Stimulated activated CD4-positive, alpha-beta T cell treated with anti-CD3 and anti-CD28 coated beads, Interleukin-2, amount 100 ng/mL, for 48 hours (primary cell): ENCODE measurements around the gene SLC31A1.

Experiments used
- DNase-seq, 2 donors: peaks; one replicate each; pipeline ENCODE4 v3.0.0-alpha.2; 2020

The SLC31A1 gene

DNA sequence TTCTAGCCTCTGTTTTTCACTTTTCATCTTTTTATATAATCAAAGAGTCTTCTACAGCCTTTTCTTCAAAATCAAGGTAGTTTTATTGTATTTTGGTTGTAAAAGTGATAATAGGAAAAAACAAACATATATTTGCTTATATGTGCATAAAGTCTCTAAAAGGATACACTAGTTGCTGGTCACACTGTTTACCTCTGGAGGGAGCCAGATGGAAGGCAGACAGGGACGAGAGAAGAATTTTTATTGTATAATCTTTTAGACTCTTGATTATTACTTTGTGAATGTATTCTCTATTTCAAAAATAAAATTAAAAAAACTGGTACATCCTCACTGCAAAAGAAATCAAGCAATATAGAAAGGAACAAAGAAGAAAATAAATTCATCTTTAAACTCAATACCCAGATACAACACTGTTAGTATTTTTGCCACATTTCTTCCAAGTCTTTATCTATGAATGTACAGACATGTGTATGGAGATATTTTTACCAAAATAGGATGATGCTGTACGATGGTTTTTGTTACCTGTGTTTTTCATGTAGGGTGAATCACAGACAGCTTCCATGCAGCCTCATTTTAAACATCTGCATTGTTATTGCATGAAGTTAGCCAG is 88.0 kb downstream of the SLC31A1 start:
- DNase-seq = no peak

DNA sequence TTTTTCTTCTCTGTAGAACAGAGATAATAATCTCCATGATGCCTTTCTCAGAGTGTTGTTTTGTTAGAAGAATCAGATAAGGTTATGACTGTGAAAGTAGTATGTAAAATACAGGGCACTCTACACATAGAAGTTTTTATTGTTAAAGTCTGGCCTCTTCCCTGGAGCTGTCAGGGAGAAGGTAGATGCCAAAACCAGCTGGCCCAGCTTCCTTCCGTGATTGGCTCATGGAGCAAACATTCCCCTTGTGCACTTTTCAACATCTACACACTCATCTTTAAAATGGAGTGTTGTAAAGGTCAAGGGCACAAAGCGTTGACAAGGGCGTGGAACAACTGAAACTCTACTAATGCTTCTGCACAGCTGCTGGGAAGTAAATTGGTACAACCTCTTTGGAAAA is 89.2 kb downstream of the SLC31A1 start:
- no peak for DNase-seq

DNA sequence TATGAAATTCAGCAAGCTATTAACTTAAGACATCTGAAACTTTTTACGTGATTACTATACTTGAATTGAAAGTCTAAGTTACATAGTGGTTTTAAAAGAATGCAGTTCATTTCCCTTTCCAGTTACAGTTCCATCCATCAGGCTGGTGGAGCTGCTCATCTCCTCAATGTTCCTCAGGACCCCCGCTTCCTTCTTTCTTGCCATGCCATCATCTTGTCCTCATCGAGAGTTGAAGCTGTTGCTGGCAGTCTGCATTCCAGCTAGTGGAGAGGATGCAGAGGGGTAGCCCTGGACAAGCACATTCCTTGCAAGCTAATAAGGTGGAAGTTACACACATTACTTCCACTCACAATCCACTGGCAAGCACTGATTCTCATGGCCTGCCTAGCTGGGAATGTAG is 90.6 kb downstream of the SLC31A1 start:
- no peak for DNase-seq

DNA sequence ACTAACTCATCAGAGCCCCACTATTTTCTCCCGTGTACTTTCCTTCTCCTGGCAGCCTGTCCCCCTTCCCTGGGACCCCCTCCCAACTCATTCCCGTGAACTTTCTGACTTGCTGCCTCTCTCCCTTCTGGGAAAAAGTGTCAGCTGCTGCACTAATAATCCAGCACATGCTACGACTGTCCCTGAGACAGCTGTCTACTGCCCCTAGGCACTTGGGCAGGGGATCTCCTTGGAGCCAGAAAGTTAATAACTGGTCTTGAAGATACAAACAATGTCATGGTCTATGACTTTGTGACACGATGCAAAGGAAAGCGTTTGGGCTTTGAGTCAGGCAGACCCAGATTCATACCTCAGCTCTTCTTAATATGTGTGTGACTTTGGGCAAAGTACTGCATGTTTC is 91.9 kb downstream of the SLC31A1 start:
- no peak for DNase-seq
